CD4-positive, alpha-beta T cell treated with Interleukin-15 for 4 hours (primary cell): Measurements from ENCODE around the gene KRT16.
"Not testable (repeated sequence)": the region's sequence is repeated elsewhere in the genome, so short reads cannot be mapped to it uniquely, and the experiment has no call there.

ENCODE experiments used
- DNase-seq: peaks from one replicate; pipeline ENCODE4 v3.0.0-alpha.2; 2020; ENCODE audit warnings: low spot score

Gene KRT16

DNA sequence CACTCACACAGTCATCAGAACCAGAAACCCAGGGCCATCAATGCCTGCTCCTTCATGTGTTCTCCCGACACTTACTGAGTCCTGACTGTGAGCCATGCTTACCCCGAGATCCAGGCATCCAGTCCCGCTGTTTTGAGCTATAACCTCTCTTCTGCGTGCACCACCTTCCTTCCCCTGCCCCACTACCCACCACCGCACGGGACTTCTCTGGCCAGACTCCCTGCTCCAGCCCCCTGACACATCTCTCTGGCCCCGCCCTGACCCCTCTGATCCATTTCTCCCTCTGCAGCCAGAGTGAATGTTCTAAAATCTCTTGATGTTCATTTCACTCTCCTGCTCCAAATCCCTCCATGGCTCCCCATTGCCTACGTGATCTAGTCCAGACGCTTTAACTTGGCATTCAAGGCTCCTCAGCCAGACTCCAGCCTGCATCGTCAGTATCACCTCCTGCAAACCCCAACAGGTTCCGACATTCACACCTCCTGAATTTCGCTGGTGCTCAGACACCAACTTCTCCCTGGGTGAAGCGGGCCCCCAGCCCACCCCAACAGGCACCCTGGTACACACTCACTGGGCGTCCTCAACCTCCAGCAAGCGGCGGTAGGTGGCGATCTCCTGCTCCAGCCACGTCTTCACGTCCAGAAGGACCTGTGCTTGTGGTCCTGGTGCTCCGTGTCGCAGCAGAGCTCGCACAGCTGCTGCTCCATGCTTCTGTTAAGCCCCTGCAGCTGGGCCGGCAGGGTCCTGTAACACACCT lies 14.9 kb upstream of the KRT16 start:
- no peak for DNase-seq

DNA sequence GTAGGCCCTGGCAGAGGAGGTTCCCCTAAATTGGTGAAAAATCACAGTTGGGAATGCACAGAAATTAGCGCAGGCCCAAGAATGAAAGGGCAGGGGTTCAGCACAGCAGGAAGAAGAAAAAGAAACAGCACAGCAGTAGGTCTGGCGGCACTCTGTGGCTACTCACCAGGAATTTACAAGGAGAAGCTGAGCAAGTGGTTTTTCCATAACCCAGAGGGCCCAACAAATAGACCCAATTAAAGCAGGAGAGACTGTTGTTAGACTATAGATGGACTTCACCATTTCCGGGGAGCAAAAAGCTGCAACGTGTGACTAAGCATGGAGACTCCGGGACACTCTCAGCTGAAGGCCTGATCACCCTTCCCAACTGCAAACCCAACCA lies 14.3 kb upstream of the KRT16 start:
- DNase-seq = not testable (repeated sequence)

DNA sequence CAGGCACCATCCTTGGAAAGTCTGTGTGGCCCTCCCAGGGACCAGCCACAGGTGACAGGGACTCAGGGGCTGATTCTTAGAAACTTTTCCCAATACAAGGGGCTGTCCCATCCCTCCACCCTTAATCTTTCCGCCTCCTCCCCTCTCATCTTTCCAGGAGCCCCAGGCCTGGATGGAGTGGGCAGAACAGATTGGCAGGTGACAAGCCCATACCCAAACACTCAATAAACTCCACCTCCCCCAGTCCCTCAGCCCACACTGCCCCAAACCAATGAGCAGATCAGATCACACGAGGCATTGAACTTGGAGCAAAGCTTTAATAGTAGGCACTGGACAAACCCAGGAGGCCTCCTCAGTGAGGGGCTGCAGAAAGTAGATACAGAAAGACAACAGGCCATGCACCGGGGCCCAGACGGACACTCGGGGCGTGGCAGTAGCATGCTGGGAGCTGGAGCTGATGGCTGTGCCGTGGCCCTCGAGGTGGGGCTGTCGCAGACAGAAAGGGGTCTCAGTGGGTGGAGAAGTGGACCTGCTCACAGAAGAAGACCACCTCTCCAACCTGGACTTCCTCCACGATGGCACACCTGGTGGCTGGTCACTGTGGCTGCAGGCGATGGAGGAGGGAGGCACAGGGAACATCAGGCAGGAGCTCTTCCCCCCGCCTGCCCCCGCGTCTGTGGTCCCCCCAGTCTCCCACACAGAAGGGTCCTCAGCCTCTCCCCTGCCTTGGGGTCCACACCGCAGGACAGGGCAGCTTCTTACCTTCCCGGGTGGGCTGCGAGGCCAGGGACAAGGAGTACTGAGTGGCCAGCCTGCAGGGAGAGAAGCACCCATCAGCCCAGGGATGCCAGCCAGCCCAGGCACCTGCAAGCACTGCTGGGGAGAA lies 13.7 kb upstream of the KRT16 start:
- not testable (repeated sequence) for DNase-seq

DNA sequence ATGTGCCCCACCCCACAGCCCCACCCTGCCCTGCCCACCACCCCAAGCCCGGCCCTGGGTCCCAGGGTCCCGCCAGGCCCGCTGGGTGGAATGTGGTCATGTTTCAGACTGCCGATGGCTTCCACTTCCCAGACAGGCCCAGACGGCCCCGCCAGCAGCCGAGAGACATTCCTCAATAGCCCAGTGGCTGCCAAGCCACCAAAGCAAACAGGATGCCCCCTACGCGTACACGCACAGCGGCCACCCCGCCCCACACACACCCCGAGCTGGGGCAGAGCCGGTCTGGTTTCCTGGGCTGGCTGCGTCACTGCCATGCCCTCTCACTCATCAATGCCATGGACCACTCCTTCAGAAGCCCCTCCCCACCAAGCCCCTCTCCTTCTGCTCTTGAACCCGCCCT lies 13.0 kb upstream of the KRT16 start:
- DNase-seq = no peak

DNA sequence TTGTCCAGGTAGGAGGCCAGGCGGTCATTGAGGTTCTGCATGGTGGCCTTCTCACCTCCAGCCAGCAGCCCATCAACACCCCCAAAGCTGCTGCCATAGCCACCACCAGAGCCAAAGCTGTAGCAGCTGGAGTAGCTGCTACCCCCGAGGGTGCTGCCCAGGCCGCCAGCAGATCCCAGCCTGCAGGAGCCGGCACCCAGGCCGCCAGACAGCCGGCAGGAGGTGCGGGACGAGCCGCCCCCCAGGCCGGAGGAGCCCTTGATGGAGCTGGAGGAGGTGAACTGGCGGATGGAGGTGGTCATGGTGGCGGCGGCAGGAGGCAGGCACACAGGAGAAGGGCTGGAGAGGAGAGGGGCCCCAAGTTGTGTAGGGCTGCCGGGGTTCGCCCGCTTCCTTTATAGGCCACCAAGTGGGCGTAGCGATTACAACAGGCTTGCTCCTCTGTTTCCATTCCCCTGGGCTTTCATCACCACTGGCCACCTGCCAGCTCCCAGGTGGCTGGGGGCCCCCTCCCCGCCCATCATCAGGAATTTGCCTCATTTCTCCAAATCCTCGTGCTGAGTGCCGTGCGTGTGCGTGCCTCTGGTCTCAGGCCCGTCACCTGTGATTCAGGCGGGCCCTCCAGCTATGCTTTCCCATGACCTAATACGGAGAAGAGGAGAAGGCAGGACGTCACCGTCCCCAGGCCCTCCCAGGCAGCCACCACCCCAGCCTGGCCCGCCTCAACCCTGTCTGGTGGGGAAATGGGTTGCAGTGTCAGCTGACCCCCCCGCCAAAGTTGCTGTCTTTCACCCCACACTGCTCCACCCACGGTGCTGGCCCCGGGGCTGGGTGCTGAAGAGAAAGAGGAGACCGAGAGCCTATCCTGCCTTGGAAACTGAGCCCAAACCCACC lies 11.9 kb upstream of the KRT16 start, which contains the start of gene KRT17:
Gene KRT17 (minus strand): TSS at position 368 of the 894 bp plus-strand sequence. CDS start 66 bp downstream, at position 302.
- DNase-seq = no peak

DNA sequence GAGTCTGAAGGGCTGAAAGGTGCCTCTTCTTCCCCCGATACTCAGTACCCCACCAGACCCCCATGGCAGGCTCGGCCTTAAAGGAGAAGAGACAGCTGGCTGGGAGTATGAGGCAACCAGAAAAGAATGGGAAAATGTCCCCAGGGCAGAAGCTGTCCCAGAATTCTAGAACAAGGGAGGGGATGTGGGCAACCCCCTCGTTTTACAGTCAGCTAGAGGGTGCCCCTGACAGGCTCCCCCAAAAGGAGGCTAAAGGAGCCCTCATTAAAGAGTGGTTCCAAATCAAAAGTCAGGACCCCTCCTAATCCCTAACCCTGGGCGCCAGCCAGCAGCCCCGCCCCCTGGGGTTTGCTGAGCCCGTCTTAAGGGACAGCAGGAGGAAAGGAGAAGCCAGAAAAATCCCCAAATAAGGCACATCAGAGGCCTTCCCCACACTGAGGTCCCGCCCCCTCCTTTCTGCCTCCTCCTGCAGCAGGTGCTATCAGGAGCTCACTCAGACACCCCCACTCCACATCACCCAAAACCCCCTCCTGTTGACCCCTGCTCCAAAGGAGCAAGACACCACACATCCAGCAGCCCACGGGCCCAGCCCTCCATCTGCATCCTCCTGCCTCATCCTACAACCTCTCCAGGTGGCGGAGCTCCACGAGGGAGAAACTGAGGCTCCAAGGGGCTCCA lies 10.8 kb upstream of the KRT16 start:
- DNase-seq = not testable (repeated sequence)

DNA sequence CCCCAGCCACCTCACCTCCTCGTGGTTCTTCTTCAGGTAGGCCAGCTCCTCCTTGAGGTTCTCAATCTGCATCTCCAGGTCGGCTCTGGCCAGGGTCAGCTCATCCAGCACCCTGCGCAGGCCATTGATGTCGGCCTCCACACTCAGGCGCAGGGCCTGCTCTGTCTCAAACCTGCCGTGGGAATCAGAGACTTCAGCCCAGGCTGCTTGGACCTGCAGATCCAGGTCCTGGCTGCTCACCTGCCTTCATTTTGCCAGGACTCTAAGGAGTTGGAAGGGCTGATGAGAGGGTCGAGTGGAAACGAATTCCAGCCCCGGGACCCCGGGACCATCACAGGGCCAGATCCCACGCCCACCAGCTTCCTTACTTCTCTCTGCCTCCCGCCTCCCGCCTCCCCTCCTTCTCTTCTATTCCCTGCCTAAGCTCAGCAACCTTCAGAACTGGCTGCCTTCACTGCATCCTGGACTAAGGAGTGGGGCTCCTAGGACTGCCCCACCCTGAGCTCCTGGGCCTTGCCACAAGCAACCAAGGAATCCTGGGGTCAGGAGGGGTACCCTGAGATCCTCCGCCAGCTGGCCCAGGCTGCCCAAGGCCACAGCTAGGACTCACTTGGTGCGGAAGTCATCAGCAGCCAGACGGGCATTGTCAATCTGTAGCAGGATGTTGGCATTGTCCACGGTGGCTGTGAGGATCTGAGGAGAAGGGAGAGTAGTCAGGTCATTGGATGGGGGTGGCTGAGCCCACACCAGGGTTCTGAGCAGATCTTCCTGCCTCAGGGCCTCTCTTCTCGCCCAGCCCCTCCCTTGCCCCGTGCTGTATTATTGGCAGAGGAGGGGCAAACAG lies 10.0 kb upstream of the KRT16 start:
- not testable (repeated sequence) for DNase-seq

DNA sequence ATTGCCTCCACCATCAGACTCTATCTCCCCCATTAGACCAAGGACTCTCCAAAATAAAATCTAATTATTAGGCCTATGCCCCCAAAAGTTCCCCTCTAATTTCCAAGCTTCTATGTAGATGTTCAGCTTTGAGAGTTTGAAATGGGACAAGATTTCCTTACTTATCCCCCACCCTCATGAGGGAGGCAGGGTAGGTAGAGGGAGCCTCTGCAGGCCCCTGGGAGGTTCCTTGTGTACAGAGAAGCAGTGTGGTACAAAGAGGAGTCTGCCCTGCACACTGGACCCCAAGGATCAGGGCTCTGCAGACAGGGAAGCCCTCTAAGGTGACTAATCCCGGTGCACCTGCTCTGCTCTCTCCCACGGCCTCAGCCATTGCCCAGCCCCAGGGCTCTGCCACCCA lies 9.3 kb upstream of the KRT16 start:
- no peak for DNase-seq

DNA sequence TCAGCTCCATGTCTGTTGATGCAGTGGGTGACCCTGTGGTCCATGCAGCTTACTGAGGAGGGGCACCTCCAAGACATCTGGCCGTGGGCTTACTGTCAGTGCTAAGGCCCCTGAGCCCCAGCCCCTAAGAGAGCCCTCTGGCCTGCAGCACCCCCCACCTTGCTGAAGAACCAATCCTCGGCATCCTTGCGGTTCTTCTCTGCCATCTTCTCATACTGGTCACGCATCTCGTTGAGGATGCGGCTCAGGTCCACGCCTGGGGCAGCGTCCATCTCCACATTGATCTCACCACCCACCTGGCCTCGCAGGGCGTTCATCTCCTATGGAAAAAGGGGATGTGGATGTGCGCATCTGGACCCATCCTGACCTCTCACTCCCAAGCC lies 8.9 kb upstream of the KRT16 start:
- not testable (repeated sequence) for DNase-seq

DNA sequence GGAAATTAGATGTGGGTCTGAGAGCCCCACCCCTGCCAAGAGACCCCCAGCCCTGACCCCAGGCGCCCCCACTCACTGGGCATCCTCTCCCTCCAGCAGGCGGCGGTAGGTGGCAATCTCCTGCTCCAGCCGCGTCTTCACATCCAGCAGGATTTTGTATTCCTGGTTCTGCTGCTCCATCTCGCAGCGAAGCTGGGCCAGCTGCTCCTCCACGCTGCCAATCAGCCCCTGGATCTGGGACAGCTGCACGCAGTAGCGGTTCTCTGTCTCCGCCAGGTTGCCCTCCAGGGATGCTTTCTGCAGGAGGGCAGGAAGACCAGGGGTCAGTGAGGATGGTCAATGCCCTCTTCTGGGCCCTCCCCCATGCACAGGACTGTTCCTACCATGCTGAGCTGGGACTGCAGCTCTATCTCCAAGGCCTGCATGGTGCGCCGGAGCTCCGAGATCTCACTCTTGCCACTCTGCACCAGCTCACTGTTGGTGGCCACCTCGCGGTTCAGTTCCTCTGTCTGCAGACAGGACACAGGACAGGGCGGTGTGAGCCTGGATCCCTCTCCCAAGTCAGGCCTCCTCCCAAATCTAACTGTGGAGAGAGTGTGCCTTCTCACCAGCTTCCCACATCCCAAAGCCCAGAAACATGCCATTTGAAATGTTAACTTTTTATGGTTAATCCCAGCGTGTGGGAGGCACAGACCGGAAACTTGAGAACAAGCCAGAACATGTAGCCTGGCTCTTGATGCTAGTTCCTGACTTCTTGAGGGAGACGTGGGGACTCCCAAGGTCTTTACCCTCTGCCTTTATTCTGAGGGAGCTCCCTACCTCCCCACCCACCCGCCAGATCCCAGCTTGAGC lies 8.2 kb upstream of the KRT16 start:
- no peak for DNase-seq

DNA sequence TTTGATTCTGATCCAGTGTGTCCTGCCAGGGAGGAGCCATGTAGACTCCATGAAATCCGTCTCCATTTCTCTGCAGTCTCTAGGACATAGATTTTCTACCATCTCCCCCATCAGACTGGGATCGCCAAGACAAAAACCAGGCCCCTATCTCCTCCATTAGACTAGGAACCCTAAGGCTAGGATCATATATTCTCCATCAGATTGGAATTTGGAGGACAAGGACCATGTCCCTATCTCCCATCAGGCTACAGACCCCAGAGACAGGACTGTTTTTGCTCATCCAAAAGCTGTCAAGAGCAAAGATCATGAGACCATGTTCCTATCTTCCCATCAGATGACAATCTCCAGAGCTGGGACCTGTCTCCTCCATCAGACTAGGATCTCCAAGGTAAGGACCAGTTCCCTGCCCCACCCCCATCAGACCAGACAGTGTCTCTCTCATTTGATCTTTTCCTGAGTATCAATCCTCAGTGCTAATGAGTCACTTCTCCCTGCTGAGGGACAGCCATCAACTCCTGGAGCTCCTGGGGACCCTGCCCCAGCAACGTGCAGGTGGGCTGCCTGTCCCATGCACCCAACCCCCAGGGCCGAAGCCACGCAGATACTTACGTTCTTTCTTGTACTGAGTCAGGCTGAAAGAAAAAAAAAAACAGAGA lies 7.5 kb upstream of the KRT16 start:
- DNase-seq = not testable (repeated sequence)

DNA sequence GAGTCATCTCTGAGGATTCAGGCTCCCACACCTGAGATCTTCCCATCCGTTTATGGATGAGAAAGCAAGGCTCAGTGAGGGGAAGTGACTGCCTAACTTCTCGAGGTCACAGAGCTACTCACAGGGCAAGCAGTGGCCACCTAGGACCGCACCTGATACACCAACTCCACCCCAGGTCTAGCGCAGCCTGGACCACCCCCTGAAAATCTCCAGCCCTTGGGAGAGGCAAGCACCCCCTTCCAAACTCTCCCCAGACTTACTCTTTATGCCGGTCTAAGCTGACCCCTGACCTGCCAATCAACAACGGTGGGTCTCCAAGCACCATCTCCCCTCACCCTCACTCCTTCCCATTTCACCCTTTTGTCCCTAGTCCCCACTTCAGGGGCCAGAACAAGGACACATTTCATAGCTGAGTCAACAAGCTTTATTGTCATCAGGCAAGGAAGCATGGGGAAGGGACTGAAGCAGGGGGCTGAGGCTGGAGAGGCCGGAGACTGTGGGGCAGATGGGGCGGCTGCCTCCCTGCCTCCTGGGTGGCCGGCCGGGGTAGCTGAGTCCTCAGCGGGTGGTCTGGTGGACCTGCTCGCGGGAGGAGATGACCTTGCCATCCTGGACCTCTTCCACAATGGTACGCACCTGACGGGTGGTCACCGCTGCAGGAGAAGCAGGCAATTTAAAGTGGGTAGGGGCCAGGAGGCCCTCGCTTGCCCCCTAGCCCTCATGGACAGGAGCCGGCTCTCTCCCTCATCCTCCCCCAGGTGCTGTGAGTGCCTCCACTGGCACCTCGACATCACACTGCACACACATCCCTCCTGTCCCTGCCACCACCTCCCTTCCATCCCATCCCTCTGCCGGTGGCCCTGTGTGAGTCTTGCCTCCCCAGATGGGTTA lies 6.7 kb upstream of the KRT16 start:
- DNase-seq = no peak

DNA sequence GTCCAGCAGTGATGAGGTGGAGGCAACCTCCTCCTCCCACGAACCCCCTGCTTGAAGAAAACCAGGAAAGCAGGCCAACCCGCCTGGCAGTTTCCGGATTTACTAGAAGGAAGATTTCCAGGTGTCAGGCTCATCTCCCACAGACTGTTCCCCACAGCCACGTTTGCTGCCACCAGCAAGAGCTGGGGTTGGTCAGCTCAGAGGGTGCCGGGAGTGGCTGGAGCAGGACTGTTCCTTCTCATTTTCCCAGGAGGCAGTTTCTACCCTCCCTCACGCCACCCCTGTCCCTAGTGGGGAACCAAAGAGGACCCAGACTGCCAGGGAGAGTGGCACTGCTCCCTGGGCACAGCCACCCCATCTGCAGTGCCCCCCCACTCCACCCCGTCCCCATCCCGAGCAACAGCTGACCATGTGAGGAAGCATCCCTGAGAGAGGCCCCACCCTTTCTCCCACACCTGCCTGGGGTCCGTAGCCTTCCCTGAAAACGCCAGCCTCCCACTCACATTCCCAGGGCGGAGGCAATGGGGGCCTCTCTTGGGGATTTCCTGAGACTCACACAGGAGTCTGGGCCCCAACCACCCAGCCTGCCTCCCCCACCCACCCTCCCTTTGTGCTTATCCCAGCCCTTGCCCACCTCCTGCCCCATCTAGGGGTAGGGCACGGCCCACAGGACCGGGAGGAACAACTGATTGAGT lies 5.9 kb upstream of the KRT16 start:
- no peak for DNase-seq

DNA sequence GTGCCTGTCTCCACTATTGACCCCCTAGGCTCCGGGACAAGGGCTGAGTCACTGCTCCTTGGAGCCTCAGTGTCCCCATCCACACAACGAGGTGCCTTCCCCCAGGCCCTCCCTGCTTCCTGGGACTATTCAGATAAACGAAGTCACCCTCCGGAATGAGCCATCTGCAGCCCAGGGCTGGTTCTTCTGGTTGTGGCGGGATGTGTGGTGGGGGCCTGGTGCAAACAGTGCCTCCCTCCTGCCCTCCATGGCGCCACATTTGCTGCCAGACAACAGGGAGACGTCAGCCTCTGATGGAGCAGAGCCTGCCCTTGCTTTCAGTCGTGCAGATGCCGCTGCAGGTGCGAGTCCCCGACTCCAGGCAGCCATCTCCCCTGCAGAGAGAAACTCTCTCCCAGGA lies 5.1 kb upstream of the KRT16 start:
- no peak for DNase-seq

DNA sequence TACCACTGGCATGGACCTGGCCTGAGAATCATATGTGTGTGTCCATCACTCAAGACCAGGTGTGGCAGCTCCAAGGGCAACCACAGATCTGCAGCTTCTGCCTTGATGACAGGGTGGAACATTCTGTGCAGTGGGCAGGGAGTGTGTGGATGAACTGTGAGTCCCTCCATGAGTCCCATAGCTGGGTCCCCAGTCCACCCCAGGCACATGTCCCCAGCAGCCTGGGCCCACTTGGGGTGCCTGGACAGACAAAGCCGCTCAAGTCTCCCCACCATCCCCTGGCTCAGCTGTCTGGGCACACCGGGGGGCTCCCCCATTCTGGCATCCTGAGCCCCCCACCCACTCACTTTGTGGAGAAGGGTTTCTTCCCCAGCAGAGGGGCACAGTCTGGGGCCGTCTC lies 4.6 kb upstream of the KRT16 start:
- no peak for DNase-seq

DNA sequence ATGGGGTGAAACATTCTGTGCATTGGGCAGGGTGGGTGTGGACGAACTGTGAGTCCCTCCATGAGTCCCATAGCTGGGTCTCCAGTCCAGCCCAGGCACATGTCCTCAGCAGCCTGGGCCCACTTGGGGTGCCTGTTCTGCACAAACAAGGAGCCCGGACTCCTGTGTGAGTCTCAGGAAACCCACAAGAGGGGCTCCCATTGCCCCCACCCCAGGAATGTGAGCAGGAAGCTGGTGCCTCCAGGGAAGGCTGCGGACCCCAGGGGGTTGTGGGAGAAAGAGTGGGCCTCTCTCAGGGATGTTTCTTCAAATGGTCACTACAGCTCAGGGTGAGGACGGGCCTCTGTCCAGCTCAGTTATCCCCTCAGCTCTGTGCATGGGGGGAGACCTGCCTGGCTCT lies 3.9 kb upstream of the KRT16 start:
- DNase-seq = not testable (repeated sequence)

DNA sequence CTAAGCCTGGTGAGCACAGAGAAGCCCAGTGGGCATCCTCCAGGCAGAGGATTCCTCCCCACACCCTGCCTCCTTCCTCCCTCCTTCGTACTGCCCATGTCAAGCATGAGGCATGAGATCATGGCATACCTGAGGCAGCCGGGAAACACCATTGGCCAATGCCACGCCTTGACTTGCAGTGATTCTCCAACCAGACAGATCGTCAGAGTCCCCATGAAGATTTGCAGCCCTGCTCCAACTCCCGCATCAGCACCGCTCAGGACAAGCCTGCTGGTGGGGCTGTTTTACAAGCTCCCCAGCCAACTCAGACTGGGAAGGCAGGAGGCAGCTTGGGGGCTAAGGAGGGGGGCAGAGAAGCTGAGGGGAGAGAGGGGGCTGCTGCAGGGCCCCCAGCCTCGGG lies 2.9 kb upstream of the KRT16 start:
- DNase-seq = no peak

DNA sequence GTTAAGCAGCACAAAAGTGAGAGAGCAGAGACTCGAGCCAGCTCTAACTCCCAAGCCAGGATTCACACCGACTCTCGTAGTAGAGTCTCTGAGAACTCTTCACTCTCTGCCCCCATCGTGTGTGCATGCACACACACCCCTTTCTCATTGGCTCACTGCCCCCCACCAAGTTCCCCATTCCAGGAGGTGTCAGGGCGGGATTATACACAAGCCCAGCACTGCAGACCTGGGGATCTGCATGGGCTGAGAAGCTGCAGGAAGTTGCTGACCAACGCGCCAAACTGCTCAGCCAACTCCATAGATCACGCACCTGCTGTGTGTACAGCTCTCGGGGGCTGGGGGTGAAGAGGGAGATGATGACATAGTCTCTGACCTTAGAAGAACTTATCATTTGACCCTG lies 2.2 kb upstream of the KRT16 start:
- DNase-seq = not testable (repeated sequence)
